Sigmoid colon (tissue), 4 donors: ENCODE results near the gene ACTC1.

Experiments used
- CTCF ChIP-seq, 4 experiments: fragments of 450-650 bp in 3 of 4; fragments of 200-600 bp in 1 of 4; IDR thresholded peaks; one replicate each; pipeline ENCODE4 v1.5.1; 2016 to 2019; ENCODE audit warnings: antibody characterized with exemption in 4 of 4, mild to moderate bottlenecking in 3 of 4, moderate library complexity in 2 of 4
- EP300 ChIP-seq, 4 donors: sonication (generic); formaldehyde crosslinking; IDR thresholded peaks; one replicate each; pipeline ENCODE4 v1.6.1; 2017; ENCODE audit warnings: antibody characterized with exemption in 4 of 4
- POLR2A ChIP-seq, 2 donors: fragments of 450-650 bp; IDR thresholded peaks; one replicate each; pipeline ENCODE4 v1.6.1; 2016; ENCODE audit warnings: antibody characterized with exemption in 2 of 2, mild to moderate bottlenecking in 2 of 2, moderate library complexity in 2 of 2

GRCh38 chr15:34818526-34818925, 23.2 kb upstream of the ACTC1 start:
- TF ChIP-seq CTCF (IDR thresholded peaks at IDR 0.05) (no peak), POLR2A (IDR thresholded peaks at IDR 0.05) (no peak), EP300 (IDR thresholded peaks at IDR 0.05) (no peak)
